Gastrocnemius medialis (tissue), 4 donors: ENCODE data around the gene TTC28.

ENCODE experiments used
- POLR2A ChIP-seq, 2 donors: fragments of 450-650 bp; IDR thresholded peaks; one replicate each; pipeline ENCODE4 v1.6.1; 2017; ENCODE audit warnings: antibody characterized with exemption in 2 of 2, mild to moderate bottlenecking in 2 of 2, moderate library complexity in 2 of 2
- TF ChIP-seq, protein P1 (sequence below), 5 experiments: fragments of 450-650 bp in 3 of 5; fragments of 200-600 bp in 2 of 5; sonication (generic) in 2 of 5; IDR thresholded peaks in 4 of 5; conservative IDR thresholded peaks in 1 of 5; 1 replicate in 4 of 5; 2 replicates in 1 of 5; pipeline ENCODE4 v1.5.1; 2016 to 2019; ENCODE audit warnings: antibody characterized with exemption in 5 of 5, mild to moderate bottlenecking in 3 of 5, moderate library complexity in 3 of 5

DNA sequence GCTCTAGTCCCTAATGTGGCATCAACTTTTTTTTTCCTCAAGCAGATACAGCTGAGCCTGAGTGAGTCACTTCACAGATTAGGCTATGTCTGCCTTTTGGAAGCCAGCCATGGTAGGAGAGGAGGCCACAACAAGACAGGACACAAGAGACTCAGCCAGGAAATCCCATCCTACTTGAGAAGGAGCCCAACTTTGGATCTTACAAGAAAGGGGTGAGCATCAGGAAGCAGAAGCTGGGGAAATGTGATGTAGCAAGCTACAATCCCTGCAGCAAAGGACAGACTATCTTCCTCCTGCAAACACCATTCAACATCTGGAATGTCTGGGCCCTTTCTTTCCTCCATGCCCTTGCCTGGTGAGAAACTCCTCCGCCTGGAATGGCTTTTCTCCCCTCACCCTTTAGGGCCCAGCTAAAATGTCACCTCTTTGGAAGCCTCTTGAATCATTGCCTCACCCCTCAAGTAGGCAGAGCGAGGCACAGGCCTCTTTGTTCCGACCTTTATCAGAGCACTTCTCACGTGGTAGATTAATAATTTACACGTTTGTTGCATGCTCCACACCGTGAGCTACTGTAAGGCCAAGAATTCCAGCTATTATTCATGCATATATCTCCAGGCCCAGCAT is 604.2 kb downstream of the TTC28 start:
- TF ChIP-seq, protein P1, sequence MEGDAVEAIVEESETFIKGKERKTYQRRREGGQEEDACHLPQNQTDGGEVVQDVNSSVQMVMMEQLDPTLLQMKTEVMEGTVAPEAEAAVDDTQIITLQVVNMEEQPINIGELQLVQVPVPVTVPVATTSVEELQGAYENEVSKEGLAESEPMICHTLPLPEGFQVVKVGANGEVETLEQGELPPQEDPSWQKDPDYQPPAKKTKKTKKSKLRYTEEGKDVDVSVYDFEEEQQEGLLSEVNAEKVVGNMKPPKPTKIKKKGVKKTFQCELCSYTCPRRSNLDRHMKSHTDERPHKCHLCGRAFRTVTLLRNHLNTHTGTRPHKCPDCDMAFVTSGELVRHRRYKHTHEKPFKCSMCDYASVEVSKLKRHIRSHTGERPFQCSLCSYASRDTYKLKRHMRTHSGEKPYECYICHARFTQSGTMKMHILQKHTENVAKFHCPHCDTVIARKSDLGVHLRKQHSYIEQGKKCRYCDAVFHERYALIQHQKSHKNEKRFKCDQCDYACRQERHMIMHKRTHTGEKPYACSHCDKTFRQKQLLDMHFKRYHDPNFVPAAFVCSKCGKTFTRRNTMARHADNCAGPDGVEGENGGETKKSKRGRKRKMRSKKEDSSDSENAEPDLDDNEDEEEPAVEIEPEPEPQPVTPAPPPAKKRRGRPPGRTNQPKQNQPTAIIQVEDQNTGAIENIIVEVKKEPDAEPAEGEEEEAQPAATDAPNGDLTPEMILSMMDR (IDR thresholded peaks at IDR 0.05 in 4 of 5, conservative IDR thresholded peaks at IDR 0.05 in 1 of 5), result no peak
- no peak for TF ChIP-seq POLR2A (IDR thresholded peaks at IDR 0.05)
